SK-N-SH (cell line): Measurements from ENCODE around the gene TAOK3. TPM values are rescaled to one million over a fixed set of nuclear protein-coding genes. Genes with fewer than 3 reads are reported as not detected.
"Not testable (repeated sequence)": the region's sequence is repeated elsewhere in the genome, so short reads cannot be mapped to it uniquely, and the experiment has no call there.

Experiments used
- CTCF ChIA-PET: fragments of 300-600, 350-600 bp; formaldehyde crosslinking; extraction: SDS; loops from one replicate; lab custom pipeline; 2021; lab: Yijun Ruan, JAX
- POLR2A ChIA-PET: fragments of 350-600 bp; sonication (Branson Sonifier 250); formaldehyde crosslinking; extraction: SDS; loops from one replicate; lab custom pipeline; 2020; ENCODE audit warnings: antibody characterized with exemption, inconsistent platforms; lab: Yijun Ruan, JAX
- DNase-seq: peaks from one replicate; pipeline ENCODE4 v3.0.0; 2012
- H2AFZ ChIP-seq: fragments of 200-600 bp; sonication (generic); 2 replicates; pipeline ENCODE4 v1.8.1; 2016; ENCODE audit warnings: antibody characterized with exemption, mild to moderate bottlenecking, low read depth
- H3F3A ChIP-seq: fragments of 200-600 bp; sonication (generic); replicated peaks from 2 replicates; pipeline ENCODE3; 2016; ENCODE audit warnings: antibody characterized with exemption, mild to moderate bottlenecking; ENCODE audit not compliant: insufficient read depth
- H3K27ac ChIP-seq, 2 experiments: fragments of 200-500 bp in 1 of 2; fragments of 200-600 bp in 1 of 2; sonication (Bioruptor generic) in 1 of 2; sonication (generic), shearing (Covaris generic) in 1 of 2; 2 replicates each; pipeline versions ENCODE4 v1.5.1 to v1.6.1; 2014 to 2016; ENCODE audit warnings: low read depth in 2 of 2, inconsistent platforms in 1 of 2, low read length in 1 of 2, mild to moderate bottlenecking in 1 of 2, mixed read lengths in 1 of 2
- H3K27me3 ChIP-seq: fragments of 200-600 bp; sonication (generic), shearing (Covaris generic); 2 replicates; pipeline ENCODE4 v1.6.1; 2016; ENCODE audit warnings: mixed run types; ENCODE audit not compliant: insufficient read depth
- H3K36me3 ChIP-seq, 2 experiments: fragments of 200-500 bp in 1 of 2; fragments of 200-600 bp in 1 of 2; sonication (Bioruptor generic) in 1 of 2; sonication (generic) in 1 of 2; replicated peaks in 1 of 2; 2 replicates each; pipeline versions ENCODE3 to v1.5.1; 2014 to 2016; ENCODE audit warnings: low read length in 1 of 2, mild to moderate bottlenecking in 1 of 2; ENCODE audit not compliant: insufficient read depth in 2 of 2, control insufficient read depth in 1 of 2
- H3K4me1 ChIP-seq, 2 experiments: fragments of 200-500 bp in 1 of 2; fragments of 200-600 bp in 1 of 2; sonication (Bioruptor generic) in 1 of 2; sonication (generic), shearing (Covaris generic) in 1 of 2; 2 replicates each; pipeline versions ENCODE4 v1.5.1 to v1.6.1; 2014 to 2016; ENCODE audit warnings: low read depth in 1 of 2, low read length in 1 of 2, mixed run types in 1 of 2; ENCODE audit not compliant: insufficient read depth in 2 of 2, control insufficient read depth in 1 of 2
- H3K4me2 ChIP-seq: fragments of 200-600 bp; sonication (generic), shearing (Covaris generic); 2 replicates; pipeline ENCODE4 v1.6.1; 2017; ENCODE audit warnings: mixed run types
- H3K4me3 ChIP-seq, 2 experiments: fragments of 200-500 bp in 1 of 2; fragments of 200-600 bp in 1 of 2; sonication (Bioruptor generic) in 1 of 2; sonication (generic), shearing (Covaris generic) in 1 of 2; 2 replicates each; pipeline versions ENCODE4 v1.5.1 to v1.8.1; 2014 to 2016; ENCODE audit warnings: low read depth in 2 of 2, inconsistent platforms in 1 of 2, low read length in 1 of 2, mild to moderate bottlenecking in 1 of 2, mixed read lengths in 1 of 2, moderate library complexity in 1 of 2
- H3K79me2 ChIP-seq: fragments of 200-600 bp; sonication (generic); 2 replicates; pipeline ENCODE4 v1.8.1; 2017; ENCODE audit warnings: mild to moderate bottlenecking; ENCODE audit not compliant: insufficient read depth
- H3K9ac ChIP-seq: fragments of 200-600 bp; sonication (generic); 2 replicates; pipeline ENCODE4 v1.6.1; 2017; ENCODE audit warnings: mixed run types
- H3K9me2 ChIP-seq: fragments of 200-600 bp; sonication (generic); 2 replicates; pipeline ENCODE4 v1.6.1; 2017; ENCODE audit warnings: mixed run types
- H3K9me3 ChIP-seq: fragments of 200-600 bp; sonication (generic); 2 replicates; pipeline ENCODE4 v1.6.1; 2017; ENCODE audit warnings: mixed run types, mild to moderate bottlenecking, moderate library complexity
- H4K20me1 ChIP-seq: fragments of 200-600 bp; sonication (generic); 2 replicates; pipeline ENCODE4 v1.6.1; 2017; ENCODE audit warnings: mild to moderate bottlenecking, mixed run types; ENCODE audit not compliant: insufficient read depth
- EZH2phosphoT487 ChIP-seq: fragments of 200-600 bp; sonication (generic); IDR thresholded peaks from 2 replicates; pipeline ENCODE4 v1.6.1; 2017; ENCODE audit warnings: low read depth, mixed run types, mild to moderate bottlenecking, antibody characterized with exemption, moderate library complexity, borderline replicate concordance
- FOSL2 ChIP-seq: IDR thresholded peaks from 2 replicates; pipeline ENCODE4 v1.4.0; 2012; ENCODE audit warnings: low read depth, mild to moderate bottlenecking, moderate library complexity, borderline replicate concordance
- FOXM1 ChIP-seq: IDR thresholded peaks from 2 replicates; pipeline ENCODE4 v1.4.0; 2012; ENCODE audit warnings: low read depth, mild to moderate bottlenecking
- GATA2 ChIP-seq: sonication (generic); formaldehyde crosslinking; IDR thresholded peaks from 2 replicates; pipeline ENCODE4 v1.5.0; 2020; ENCODE audit warnings: mild to moderate bottlenecking, missing genetic modification reagents
- MEF2A ChIP-seq: IDR thresholded peaks from 2 replicates; pipeline ENCODE4 v1.4.0; 2012; ENCODE audit warnings: low read depth, borderline replicate concordance
- MXI1 ChIP-seq: IDR thresholded peaks from 2 replicates; pipeline ENCODE4 v1.6.1; 2012; ENCODE audit warnings: mild to moderate bottlenecking, low read depth, low read length, improper control_type of control experiment
- NFIC ChIP-seq: IDR thresholded peaks from 2 replicates; pipeline ENCODE4 v1.4.0; 2012; ENCODE audit warnings: borderline replicate concordance
- PBX3 ChIP-seq: IDR thresholded peaks from 2 replicates; pipeline ENCODE4; 2012
- POLR2AphosphoS5 ChIP-seq: IDR thresholded peaks from 2 replicates; pipeline ENCODE4 v1.6.1; 2012; ENCODE audit warnings: low read depth, low read length
- RAD21 ChIP-seq: IDR thresholded peaks from 2 replicates; pipeline ENCODE4 v1.6.1; 2012; ENCODE audit warnings: mild to moderate bottlenecking, low read length
- TCF12 ChIP-seq: IDR thresholded peaks from 2 replicates; pipeline ENCODE4 v1.4.0; 2012
- YY1 ChIP-seq: IDR thresholded peaks from 2 replicates; pipeline ENCODE4 v1.4.0; 2012; ENCODE audit warnings: low read depth, mild to moderate bottlenecking
- WGBS: methylation state at CpG from one replicate; pipeline ENCODE4 v1.1.6; 2017; ENCODE audit warnings: low lambda C conversion rate; 5-methylcytosine and 5-hydroxymethylcytosine counted together
- polyA plus RNA-seq, 3 experiments: library from polyadenylated mRNA; depleted of rRNA; stranded (reverse); fragments of >200 nt; gene quantifications; 2 replicates each; pipeline ENCODE4 v1.2.3, GENCODE V29; 2012
- TF ChIP-seq, protein P1 (sequence below): IDR thresholded peaks from 2 replicates; pipeline ENCODE4 v1.4.0; 2012; ENCODE audit warnings: low read depth, borderline replicate concordance
- TF ChIP-seq, protein P2 (sequence below): fragments of 200-600 bp; sonication (generic); IDR thresholded peaks from 2 replicates; pipeline ENCODE4 v1.6.1; 2017; ENCODE audit warnings: antibody characterized with exemption, mild to moderate bottlenecking, moderate library complexity
- TF ChIP-seq, protein P3 (sequence below): IDR thresholded peaks from 2 replicates; pipeline ENCODE4 v1.4.0; 2012; ENCODE audit warnings: low read depth, borderline replicate concordance

TAOK3 gene
- polyA plus RNA-seq, 1 of the 3 experiments (the other 2 are of a cell fraction): 18.1 TPM

DNA sequence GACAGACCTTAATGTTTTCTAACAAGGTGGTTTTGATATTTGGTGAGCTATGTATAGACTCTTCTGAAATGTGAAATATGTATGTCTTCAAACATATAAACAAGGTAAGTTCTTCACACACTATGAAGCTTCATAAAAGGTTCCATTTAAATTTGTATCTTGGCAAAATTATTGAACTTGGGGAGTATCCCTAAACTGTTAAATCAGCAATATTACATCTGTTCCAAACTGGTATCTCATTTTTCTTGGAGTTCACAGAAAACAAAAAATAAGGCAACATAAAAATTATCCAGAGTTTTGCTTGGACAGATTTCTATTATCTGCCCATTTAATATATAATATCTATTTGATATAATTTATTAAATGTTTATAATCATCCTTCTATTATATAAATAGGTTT lies 62.4 kb downstream of the TAOK3 start (continued):
- no peak for TF ChIP-seq GATA2
- no peak for TF ChIP-seq POLR2AphosphoS5
- TF ChIP-seq RAD21: no peak
- no peak for TF ChIP-seq MXI1
- TF ChIP-seq TCF12: no peak
- no peak for TF ChIP-seq MEF2A
- TF ChIP-seq, protein P1, sequence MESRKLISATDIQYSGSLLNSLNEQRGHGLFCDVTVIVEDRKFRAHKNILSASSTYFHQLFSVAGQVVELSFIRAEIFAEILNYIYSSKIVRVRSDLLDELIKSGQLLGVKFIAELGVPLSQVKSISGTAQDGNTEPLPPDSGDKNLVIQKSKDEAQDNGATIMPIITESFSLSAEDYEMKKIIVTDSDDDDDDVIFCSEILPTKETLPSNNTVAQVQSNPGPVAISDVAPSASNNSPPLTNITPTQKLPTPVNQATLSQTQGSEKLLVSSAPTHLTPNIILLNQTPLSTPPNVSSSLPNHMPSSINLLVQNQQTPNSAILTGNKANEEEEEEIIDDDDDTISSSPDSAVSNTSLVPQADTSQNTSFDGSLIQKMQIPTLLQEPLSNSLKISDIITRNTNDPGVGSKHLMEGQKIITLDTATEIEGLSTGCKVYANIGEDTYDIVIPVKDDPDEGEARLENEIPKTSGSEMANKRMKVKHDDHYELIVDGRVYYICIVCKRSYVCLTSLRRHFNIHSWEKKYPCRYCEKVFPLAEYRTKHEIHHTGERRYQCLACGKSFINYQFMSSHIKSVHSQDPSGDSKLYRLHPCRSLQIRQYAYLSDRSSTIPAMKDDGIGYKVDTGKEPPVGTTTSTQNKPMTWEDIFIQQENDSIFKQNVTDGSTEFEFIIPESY: no peak
- TF ChIP-seq, all 33 proteins: peak for 0

GRCh38 chr12:118308006-118308405 lies 64.7 kb downstream of the TAOK3 start:
- H3K9me3 ChIP-seq, H3K36me3 ChIP-seq, H3K27me3 ChIP-seq, H3K9me2 ChIP-seq, DNase-seq, POLR2A ChIA-PET, H4K20me1 ChIP-seq: not testable (repeated sequence)
- H3K4me2 ChIP-seq: peak overlapping the region; percentile 84
- H2AFZ ChIP-seq: peak overlapping the region; percentile 39; the same call in 1 of the 2 replicates
- WGBS: 55% methylated on average over 4 of the region's 4 CpGs
- peak overlapping the region in 1 of 2 experiments; percentile 11; a peak in 2 of 4 replicates for H3K4me3 ChIP-seq
- H3K4me1 ChIP-seq: peaks cover 0 to 38% of the 10 kb centered on the region in 2 experiments; a peak in 1 of 4 replicates
- H3K9ac ChIP-seq: peak overlapping the region; percentile 84
- peak; percentile 9; the same call in 1 of the 2 replicates for TF ChIP-seq YY1
- TF ChIP-seq MEF2A: 0 out of 2 replicates have a peak, but pooled peaks have one; percentile 2
- peaks cover 40% of the 10 kb centered on the region for H3K79me2 ChIP-seq
- peak overlapping the region; percentile 74 to 99; a peak in 3 of 4 replicates for H3K27ac ChIP-seq
- H3F3A ChIP-seq: peaks cover 37% of the 10 kb centered on the region
- CTCF ChIA-PET: interaction anchor here (1.2 kb wide), 1 partner anchor 9 kb away, joined by 4 read pairs; no protein-coding TSS in a partner anchor

GRCh38 chr12:118307069-118307954 lies 65.4 kb downstream of the TAOK3 start:
- no peak for DNase-seq
- ChIA-PET POLR2A (no interaction called here), CTCF (interaction anchor here (0.8 to 1.4 kb wide), 3 partner anchors 9 to 68 kb away, joined by 3 to 4 read pairs (median 3); no protein-coding TSS in a partner anchor)
- Histone ChIP-seq H3K4me3 (peak overlapping the region; percentile 28 to 63; a peak in 3 of 4 replicates), H3K79me2 (peaks cover 40% of the 10 kb centered on the region), H3K36me3 (no peaks in the 10 kb centered on the region), H3K9ac (peak overlapping the region; percentile 84), H3K4me2 (peak overlapping the region; percentile 84), H3F3A (peaks cover 37% of the 10 kb centered on the region), H3K27me3 (no peaks in the 10 kb centered on the region), H3K27ac (peak overlapping the region; percentile 74 to 99; a peak in 3 of 4 replicates), H3K9me3 (no peaks in the 10 kb centered on the region), H3K9me2 (no peaks in the 10 kb centered on the region), H4K20me1 (no peaks in the 10 kb centered on the region), H3K4me1 (peaks cover under 1 to 35% of the 10 kb centered on the region in 2 experiments; a peak in 1 of 4 replicates), H2AFZ (peak overlapping the region; percentile 47)
- WGBS: 22% methylated on average over 8 of the region's 8 CpGs
- no peak for TF ChIP-seq EZH2phosphoT487
- peak; percentile 87 for TF ChIP-seq FOSL2
- TF ChIP-seq PBX3: peak; percentile 50; the same call in 1 of the 2 replicates
- TF ChIP-seq MEF2A: 0 out of 2 replicates have a peak, but pooled peaks have one; percentile 14
- TF ChIP-seq, protein P2, sequence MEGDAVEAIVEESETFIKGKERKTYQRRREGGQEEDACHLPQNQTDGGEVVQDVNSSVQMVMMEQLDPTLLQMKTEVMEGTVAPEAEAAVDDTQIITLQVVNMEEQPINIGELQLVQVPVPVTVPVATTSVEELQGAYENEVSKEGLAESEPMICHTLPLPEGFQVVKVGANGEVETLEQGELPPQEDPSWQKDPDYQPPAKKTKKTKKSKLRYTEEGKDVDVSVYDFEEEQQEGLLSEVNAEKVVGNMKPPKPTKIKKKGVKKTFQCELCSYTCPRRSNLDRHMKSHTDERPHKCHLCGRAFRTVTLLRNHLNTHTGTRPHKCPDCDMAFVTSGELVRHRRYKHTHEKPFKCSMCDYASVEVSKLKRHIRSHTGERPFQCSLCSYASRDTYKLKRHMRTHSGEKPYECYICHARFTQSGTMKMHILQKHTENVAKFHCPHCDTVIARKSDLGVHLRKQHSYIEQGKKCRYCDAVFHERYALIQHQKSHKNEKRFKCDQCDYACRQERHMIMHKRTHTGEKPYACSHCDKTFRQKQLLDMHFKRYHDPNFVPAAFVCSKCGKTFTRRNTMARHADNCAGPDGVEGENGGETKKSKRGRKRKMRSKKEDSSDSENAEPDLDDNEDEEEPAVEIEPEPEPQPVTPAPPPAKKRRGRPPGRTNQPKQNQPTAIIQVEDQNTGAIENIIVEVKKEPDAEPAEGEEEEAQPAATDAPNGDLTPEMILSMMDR: no peak
- TF ChIP-seq NFIC: 0 out of 2 replicates have a peak, but pooled peaks have one; percentile 40
- TF ChIP-seq, protein P3, sequence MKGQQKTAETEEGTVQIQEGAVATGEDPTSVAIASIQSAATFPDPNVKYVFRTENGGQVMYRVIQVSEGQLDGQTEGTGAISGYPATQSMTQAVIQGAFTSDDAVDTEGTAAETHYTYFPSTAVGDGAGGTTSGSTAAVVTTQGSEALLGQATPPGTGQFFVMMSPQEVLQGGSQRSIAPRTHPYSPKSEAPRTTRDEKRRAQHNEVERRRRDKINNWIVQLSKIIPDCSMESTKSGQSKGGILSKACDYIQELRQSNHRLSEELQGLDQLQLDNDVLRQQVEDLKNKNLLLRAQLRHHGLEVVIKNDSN: no peak
- TF ChIP-seq RAD21: no peak
- TF ChIP-seq FOXM1: peak; percentile 68; the same call in 1 of the 2 replicates
